ENCODE measurements around the gene ABCC10.

The ABCC10 gene

DNA sequence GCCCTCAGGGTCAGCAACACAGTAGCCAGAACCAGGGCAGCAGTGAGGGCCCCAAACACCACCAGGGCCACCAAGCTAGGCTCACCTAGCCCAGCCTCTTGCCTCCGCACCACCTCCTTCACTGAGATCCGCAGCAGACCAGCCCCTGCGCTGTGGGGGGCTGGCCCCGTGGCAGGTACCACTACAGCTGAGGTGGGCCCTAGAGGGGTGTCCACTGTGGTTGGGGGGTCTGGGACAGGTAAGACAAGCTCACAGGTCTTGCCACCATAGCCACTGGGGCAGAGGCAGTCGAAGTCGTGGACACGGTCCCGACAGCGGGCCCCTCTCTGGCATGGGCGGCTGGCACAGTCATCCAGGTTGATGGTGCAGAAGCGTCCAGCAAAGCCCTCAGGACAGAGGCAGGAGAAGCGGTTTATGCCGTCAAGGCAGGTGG is 23.4 kb downstream of the ABCC10 start:
- intact Hi-C loops (cut with DNase I; ENCODE audit: low total_unique reads) = no loop called here
- no peak overlapping the region for H3K27ac ChIP-seq
- TF ChIP-seq, protein P1, sequence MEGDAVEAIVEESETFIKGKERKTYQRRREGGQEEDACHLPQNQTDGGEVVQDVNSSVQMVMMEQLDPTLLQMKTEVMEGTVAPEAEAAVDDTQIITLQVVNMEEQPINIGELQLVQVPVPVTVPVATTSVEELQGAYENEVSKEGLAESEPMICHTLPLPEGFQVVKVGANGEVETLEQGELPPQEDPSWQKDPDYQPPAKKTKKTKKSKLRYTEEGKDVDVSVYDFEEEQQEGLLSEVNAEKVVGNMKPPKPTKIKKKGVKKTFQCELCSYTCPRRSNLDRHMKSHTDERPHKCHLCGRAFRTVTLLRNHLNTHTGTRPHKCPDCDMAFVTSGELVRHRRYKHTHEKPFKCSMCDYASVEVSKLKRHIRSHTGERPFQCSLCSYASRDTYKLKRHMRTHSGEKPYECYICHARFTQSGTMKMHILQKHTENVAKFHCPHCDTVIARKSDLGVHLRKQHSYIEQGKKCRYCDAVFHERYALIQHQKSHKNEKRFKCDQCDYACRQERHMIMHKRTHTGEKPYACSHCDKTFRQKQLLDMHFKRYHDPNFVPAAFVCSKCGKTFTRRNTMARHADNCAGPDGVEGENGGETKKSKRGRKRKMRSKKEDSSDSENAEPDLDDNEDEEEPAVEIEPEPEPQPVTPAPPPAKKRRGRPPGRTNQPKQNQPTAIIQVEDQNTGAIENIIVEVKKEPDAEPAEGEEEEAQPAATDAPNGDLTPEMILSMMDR (IDR thresholded peaks at IDR 0.05) = no peak
- H3K36me3 ChIP-seq = peaks cover 40 to 66% (median 58%) of the 10 kb centered on the region in 3 donors
- H3K27me3 ChIP-seq = peaks cover 0 to 12% of the 10 kb centered on the region in 2 donors
- no peak overlapping the region for H3K4me3 ChIP-seq
- peaks cover 0 to 16% (median 12%) of the 10 kb centered on the region in 4 donors for H3K4me1 ChIP-seq
- no peaks in the 10 kb centered on the region for H3K9me3 ChIP-seq
- no peak for DNase-seq

DNA sequence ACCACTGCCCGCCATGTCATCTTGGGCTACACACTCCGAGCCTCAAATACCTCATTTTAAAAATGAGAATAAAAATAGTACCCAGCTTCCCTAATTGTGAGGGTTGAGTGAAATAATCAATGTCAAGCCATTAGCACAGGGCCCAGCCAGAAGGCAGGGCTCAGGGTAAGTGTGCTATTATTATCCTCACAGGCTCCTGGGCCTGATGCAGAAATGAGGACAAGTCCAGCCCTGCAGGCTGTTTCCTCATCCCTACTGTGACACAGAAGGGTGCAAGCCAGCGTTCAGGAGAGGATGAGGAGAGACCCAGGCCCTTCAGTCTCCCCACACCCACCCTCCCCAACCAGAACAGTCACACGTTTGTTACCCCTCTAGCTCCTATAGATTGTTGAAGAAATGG is 24.0 kb downstream of the ABCC10 start:
- Histone ChIP-seq H3K4me1 (peaks cover 0 to 21% (median 14%) of the 10 kb centered on the region in 4 donors), H3K36me3 (peaks cover 36 to 59% (median 51%) of the 10 kb centered on the region in 3 donors), H3K27ac (no peak overlapping the region), H3K9me3 (no peaks in the 10 kb centered on the region), H3K4me3 (no peak overlapping the region), H3K27me3 (peaks cover 0 to 18% of the 10 kb centered on the region in 2 donors)
- DNase-seq = no peak
- intact Hi-C loops (cut with DNase I; ENCODE audit: low total_unique reads) = no loop called here
- TF ChIP-seq, protein P1 (IDR thresholded peaks at IDR 0.05) = no peak

DNA sequence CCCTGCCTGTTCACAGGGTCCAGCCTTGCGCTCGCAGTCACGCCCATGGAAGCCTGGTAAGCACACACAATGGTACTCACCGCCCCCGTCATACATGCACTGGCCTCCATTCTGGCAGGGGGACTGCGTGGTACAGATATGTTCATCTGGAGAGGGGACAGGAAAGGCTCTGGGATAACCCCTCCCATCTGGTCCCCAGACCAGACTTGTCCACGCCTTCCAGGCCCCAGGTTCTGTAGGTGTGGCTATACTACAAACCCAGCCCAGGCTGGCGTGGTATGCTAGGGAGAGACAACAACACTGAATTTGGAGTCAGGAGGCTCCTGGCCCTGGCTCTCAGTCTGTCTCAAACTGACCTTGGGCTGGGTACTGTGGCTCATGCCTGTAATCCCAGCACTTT is 24.6 kb downstream of the ABCC10 start:
- Histone ChIP-seq H3K27me3 (peaks cover 0 to 24% of the 10 kb centered on the region in 2 donors), H3K36me3 (peaks cover 36 to 53% (median 48%) of the 10 kb centered on the region in 3 donors), H3K4me3 (no peak overlapping the region), H3K27ac (no peak overlapping the region), H3K9me3 (no peaks in the 10 kb centered on the region), H3K4me1 (peaks cover 0 to 21% (median 14%) of the 10 kb centered on the region in 4 donors)
- intact Hi-C loops (cut with DNase I; ENCODE audit: low total_unique reads) = no loop called here
- TF ChIP-seq, protein P1 (IDR thresholded peaks at IDR 0.05) = no peak
- DNase-seq = no peak

DNA sequence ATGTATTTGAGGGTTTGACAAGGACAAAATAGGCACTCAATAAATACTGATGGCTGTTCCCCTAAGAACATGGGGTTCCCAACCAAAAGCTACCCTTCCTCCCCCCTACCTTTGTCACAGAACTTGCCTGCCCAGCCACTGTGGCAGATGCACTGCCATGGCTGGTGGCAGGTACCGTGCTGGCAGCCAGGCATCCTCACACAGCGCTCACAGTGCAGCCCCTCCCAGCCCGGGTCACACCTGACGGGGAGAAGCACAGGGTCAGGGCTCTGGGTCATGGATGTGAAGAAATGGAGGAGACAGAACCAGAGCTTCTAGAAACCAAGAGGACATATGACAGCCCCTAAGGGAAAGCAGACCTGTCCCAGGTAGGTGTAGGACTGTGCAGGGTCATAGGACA is 25.6 kb downstream of the ABCC10 start:
- Histone ChIP-seq H3K36me3 (peaks cover 28 to 44% (median 38%) of the 10 kb centered on the region in 3 donors), H3K9me3 (no peaks in the 10 kb centered on the region), H3K27me3 (peaks cover 0 to 32% of the 10 kb centered on the region in 2 donors), H3K4me3 (no peak overlapping the region), H3K27ac (no peak overlapping the region), H3K4me1 (peaks cover 0 to 21% (median 14%) of the 10 kb centered on the region in 4 donors)
- TF ChIP-seq, protein P1 (IDR thresholded peaks at IDR 0.05) = no peak
- intact Hi-C loops (cut with DNase I; ENCODE audit: low total_unique reads) = no loop called here
- no peak for DNase-seq

DNA sequence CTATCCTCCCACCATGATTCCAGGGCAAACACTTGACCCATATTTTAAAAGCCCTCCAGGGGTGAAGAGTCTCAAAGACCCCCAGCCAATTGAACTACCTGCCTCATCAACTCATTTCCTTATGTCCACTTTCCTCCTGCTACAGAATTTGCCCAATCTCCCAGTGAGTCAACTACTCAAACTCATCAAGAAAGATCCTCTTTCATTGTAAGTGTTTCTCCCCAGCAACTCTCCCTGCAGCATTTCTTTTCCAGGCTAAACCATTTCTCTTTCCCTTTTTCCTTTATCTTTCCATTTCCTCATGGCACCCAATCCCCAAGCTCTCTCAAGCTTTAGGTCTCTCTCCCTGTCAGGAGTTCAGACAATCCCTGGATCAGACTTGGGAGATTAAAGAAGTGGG is 26.5 kb downstream of the ABCC10 start:
- peaks cover 19 to 34% (median 29%) of the 10 kb centered on the region in 3 donors for H3K36me3 ChIP-seq
- H3K27me3 ChIP-seq = peaks cover 0 to 36% of the 10 kb centered on the region in 2 donors
- H3K9me3 ChIP-seq = no peaks in the 10 kb centered on the region
- H3K4me1 ChIP-seq = peaks cover 0 to 21% (median 14%) of the 10 kb centered on the region in 4 donors
- no peak overlapping the region for H3K27ac ChIP-seq
- H3K4me3 ChIP-seq = no peak overlapping the region
- intact Hi-C loops (cut with DNase I; ENCODE audit: low total_unique reads) = loop anchor here (2.0 kb wide), 1 partner anchor 53 kb away; no protein-coding TSS in a partner anchor
- TF ChIP-seq, protein P1 (IDR thresholded peaks at IDR 0.05) = no peak
- no peak for DNase-seq

All from tibial artery (tissue), 4 donors.